GM19395 (cell line): ENCODE data around the gene LRRC59.
"Not testable (repeated sequence)": the region's sequence is repeated elsewhere in the genome, so short reads cannot be mapped to it uniquely, and the experiment has no call there.

Experiments used
- ATAC-seq: cut with Tn5 transposase; IDR thresholded peaks from one replicate; pipeline ENCODE4 v1.9.1; 2021; ENCODE audit warnings: mild to moderate bottlenecking, moderate library complexity; ENCODE audit not compliant: unreplicated experiment

Gene LRRC59

GRCh38 chr17:50348522-50349242 is 48.6 kb downstream of the LRRC59 start:
- ATAC-seq, result no peak

- ATAC-seq, result no peak
These were observed 49.4 kb downstream of the LRRC59 start for GRCh38 chr17:50347894-50348291.

GRCh38 chr17:50347117-50347893 is 50.0 kb downstream of the LRRC59 start:
- no peak for ATAC-seq

- ATAC-seq, result peak; percentile 69
These were observed 50.8 kb downstream of the LRRC59 start for GRCh38 chr17:50346313-50347116.

GRCh38 chr17:50345432-50346312 is 51.7 kb downstream of the LRRC59 start, which contains the start of gene XYLT2:
Gene XYLT2 (plus strand): TSS chr17:50346126. CDS start chr17:50346141, 15 bp downstream.
- ATAC-seq, result peak; percentile 75

- no peak for ATAC-seq
These were observed 52.5 kb downstream of the LRRC59 start for GRCh38 chr17:50344731-50345365.

GRCh38 chr17:50339381-50339780 is 57.9 kb downstream of the LRRC59 start:
- ATAC-seq, result no peak

- ATAC-seq, result no peak
These were observed 58.7 kb downstream of the LRRC59 start for GRCh38 chr17:50338645-50339044.

- no peak for ATAC-seq
These were observed 59.4 kb downstream of the LRRC59 start for GRCh38 chr17:50337956-50338355.

- ATAC-seq, result not testable (repeated sequence)
These were observed 63.8 kb downstream of the LRRC59 start for GRCh38 chr17:50333291-50334057.

GRCh38 chr17:50332196-50332595 is 65.1 kb downstream of the LRRC59 start:
- ATAC-seq, result no peak
